ENCODE results near the gene CKMT2.

Gene CKMT2

DNA sequence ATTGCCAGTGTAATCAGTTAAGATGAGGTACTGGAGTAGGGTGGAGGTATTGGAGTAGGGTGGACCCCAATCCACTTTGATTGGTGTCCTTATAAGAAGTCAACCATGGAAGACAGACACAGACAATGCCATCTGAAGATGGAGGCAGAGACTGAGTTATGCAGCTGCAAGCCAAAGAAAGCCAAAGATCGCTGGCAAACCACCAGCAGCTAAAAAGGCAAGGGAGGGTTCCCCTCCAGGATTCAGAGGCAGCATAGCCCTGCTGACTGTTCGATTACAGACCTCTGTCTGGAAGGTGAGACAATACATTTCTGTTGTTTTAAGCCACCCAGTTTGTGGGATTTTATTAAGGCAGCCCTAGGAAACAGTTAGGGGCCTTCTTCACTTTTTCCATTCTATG is 30.5 kb upstream of the CKMT2 start:
- Histone ChIP-seq H3K36me3 (ENCODE audit: insufficient read depth, low read length) (no peaks in the 10 kb centered on the region), H3K9ac (ENCODE audit: low read depth, low read length) (no peak overlapping the region), H3K9me3 (ENCODE audit: insufficient read depth, low read depth, low read length) (no peaks in the 10 kb centered on the region), H3K4me1 (ENCODE audit: insufficient read depth, low read length) (no peaks in the 10 kb centered on the region), H3K27me3 (ENCODE audit: insufficient read depth, low read length) (no peaks in the 10 kb centered on the region), H3K4me3 (ENCODE audit: low read length) (no peak overlapping the region), H3K27ac (ENCODE audit: low read depth, low read length) (no peak overlapping the region)
- 85% methylated on average over 2 of the region's 2 CpGs for WGBS

DNA sequence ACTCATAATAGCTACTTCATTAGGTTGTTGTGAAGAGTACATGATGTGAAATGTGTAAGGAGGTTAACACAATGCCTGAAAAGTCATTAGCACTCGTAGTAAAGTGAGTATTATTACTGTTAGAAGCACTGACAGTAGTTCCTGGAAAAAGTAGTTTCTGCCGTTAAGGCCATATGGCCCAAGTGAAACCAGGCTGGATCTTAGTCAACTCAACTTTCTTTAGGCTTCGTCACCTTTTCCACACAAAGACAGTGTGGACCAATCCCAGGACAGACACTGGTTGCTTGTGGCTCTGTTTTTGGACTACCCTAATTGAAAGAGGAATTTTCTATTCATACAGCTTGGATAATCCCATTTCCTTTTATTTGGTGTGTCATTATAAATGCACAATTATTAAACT is 29.4 kb upstream of the CKMT2 start:
- no peaks in the 10 kb centered on the region for H3K27me3 ChIP-seq (ENCODE audit: insufficient read depth, low read length)
- no peaks in the 10 kb centered on the region for H3K36me3 ChIP-seq (ENCODE audit: insufficient read depth, low read length)
- no peak overlapping the region for H3K4me3 ChIP-seq (ENCODE audit: low read length)
- no peak overlapping the region for H3K27ac ChIP-seq (ENCODE audit: low read depth, low read length)
- no peaks in the 10 kb centered on the region for H3K4me1 ChIP-seq (ENCODE audit: insufficient read depth, low read length)
- 92% methylated on average over 3 of the region's 3 CpGs for WGBS
- H3K9ac ChIP-seq (ENCODE audit: low read depth, low read length): no peak overlapping the region
- H3K9me3 ChIP-seq (ENCODE audit: insufficient read depth, low read depth, low read length): no peaks in the 10 kb centered on the region

DNA sequence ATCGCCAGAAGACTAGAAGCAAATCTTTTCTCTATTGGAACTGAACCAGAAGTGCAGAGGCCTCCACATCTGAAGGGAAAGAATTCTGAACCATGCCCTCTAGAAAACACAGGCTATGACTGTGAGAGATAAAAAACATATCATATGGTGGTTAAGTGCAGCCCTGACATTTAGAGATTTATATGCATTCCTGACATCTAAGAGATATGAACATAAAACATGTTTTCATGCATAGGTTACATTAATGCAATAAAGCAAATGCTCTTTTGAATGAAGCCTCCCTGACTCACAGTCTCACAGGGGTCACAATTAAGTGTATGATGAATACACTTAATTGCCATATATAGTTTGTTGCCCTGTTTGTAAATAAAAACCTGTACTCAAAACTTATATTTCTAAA is 28.9 kb upstream of the CKMT2 start:
- no peaks in the 10 kb centered on the region for H3K36me3 ChIP-seq (ENCODE audit: insufficient read depth, low read length)
- no peak overlapping the region for H3K27ac ChIP-seq (ENCODE audit: low read depth, low read length)
- no peaks in the 10 kb centered on the region for H3K9me3 ChIP-seq (ENCODE audit: insufficient read depth, low read depth, low read length)
- H3K4me3 ChIP-seq (ENCODE audit: low read length): no peak overlapping the region
- H3K9ac ChIP-seq (ENCODE audit: low read depth, low read length): no peak overlapping the region
- 83% methylated on average over 1 of the region's 1 CpG for WGBS
- H3K4me1 ChIP-seq (ENCODE audit: insufficient read depth, low read length): no peaks in the 10 kb centered on the region
- H3K27me3 ChIP-seq (ENCODE audit: insufficient read depth, low read length): no peaks in the 10 kb centered on the region

DNA sequence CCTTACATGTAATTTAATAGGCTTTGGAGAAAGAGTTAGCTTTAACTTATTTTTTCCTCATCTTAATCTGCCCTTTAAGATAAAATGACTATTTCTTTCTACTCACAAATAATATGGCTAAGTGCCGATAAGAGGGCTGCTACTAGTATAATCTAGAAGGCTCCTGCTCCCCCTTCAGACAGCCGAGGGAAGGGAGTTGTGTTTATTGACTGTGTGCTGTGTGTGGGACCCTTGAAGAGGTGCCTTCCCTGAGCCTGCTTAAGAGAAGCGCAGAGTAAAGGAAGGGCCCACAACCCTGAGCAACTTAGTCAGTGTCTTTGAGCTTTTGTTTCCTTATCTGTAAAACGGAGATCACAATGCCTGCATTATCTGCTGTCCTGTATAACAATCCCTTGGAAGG is 28.1 kb upstream of the CKMT2 start:
- 86% methylated on average over 3 of the region's 4 CpGs for WGBS
- H3K9ac ChIP-seq (ENCODE audit: low read depth, low read length): no peak overlapping the region
- no peaks in the 10 kb centered on the region for H3K9me3 ChIP-seq (ENCODE audit: insufficient read depth, low read depth, low read length)
- H3K27ac ChIP-seq (ENCODE audit: low read depth, low read length): no peak overlapping the region
- no peak overlapping the region for H3K4me3 ChIP-seq (ENCODE audit: low read length)
- no peaks in the 10 kb centered on the region for H3K4me1 ChIP-seq (ENCODE audit: insufficient read depth, low read length)
- no peaks in the 10 kb centered on the region for H3K36me3 ChIP-seq (ENCODE audit: insufficient read depth, low read length)
- H3K27me3 ChIP-seq (ENCODE audit: insufficient read depth, low read length): no peaks in the 10 kb centered on the region

DNA sequence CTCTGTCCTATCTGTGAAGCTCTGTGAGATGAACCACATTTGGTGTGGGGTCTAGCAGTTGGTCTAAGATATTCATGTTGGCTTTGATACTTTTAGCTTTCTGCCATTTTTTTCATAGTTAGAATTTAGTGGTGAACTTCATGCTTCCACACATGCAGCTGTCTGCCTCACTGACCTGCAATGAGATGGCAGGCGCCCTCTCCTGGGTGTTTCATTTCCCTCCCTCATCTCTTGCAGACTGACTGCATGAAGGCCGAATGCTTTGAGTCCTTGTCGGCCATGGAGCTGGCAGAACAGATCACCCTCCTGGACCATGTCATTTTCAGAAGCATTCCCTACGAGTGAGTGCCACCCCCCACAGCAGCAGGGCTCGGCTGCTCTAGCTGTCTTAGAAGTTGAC is 26.1 kb upstream of the CKMT2 start:
- H3K9me3 ChIP-seq (ENCODE audit: insufficient read depth, low read depth, low read length): no peaks in the 10 kb centered on the region
- no peaks in the 10 kb centered on the region for H3K27me3 ChIP-seq (ENCODE audit: insufficient read depth, low read length)
- H3K9ac ChIP-seq (ENCODE audit: low read depth, low read length): no peak overlapping the region
- no peak overlapping the region for H3K4me3 ChIP-seq (ENCODE audit: low read length)
- WGBS: 71% methylated on average over 5 of the region's 5 CpGs
- no peaks in the 10 kb centered on the region for H3K36me3 ChIP-seq (ENCODE audit: insufficient read depth, low read length)
- H3K27ac ChIP-seq (ENCODE audit: low read depth, low read length): no peak overlapping the region
- no peaks in the 10 kb centered on the region for H3K4me1 ChIP-seq (ENCODE audit: insufficient read depth, low read length)

DNA sequence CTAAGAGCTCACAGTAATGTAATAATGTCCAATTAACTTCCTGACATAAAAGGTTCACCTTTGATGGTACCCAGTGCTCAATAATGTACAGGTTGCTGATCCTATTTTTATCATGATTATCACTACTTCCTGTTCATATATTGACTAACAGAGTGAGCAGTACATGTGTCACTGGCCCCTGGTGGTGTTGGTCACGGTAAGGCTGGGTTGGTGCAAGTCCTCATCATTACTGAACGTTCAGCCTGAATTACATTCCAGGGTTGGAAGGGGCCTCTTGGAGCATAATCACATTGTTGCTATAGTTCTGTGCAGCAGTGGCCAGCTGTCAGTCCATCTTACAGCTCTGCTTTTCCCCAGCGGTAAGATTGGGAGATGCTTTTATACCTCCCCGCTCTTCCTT is 24.2 kb upstream of the CKMT2 start:
- no peaks in the 10 kb centered on the region for H3K9me3 ChIP-seq (ENCODE audit: insufficient read depth, low read depth, low read length)
- H3K27ac ChIP-seq (ENCODE audit: low read depth, low read length): no peak overlapping the region
- H3K9ac ChIP-seq (ENCODE audit: low read depth, low read length): no peak overlapping the region
- H3K27me3 ChIP-seq (ENCODE audit: insufficient read depth, low read length): no peaks in the 10 kb centered on the region
- H3K4me1 ChIP-seq (ENCODE audit: insufficient read depth, low read length): no peaks in the 10 kb centered on the region; the same call in 1 of the 2 replicates
- H3K36me3 ChIP-seq (ENCODE audit: insufficient read depth, low read length): no peaks in the 10 kb centered on the region
- 93% methylated on average over 4 of the region's 4 CpGs for WGBS
- H3K4me3 ChIP-seq (ENCODE audit: low read length): no peak overlapping the region

DNA sequence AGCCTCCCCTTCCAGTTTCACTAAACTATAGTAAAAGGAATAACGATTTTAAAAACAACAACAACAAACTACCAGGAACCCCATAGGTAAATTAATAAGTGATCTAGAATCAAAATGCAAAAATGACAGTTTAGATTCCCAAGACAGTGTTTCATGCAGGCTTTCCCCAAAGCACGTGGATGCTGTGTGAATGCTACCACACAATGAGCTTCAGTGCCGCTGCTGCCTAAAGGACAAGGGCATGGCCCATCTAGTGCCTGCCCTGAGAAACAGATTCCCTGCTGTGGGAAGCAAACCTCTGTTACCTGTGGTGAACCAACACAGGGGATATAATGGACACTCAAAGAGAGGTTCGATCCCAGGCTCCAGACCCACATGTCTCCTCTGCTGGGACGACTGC is 23.7 kb upstream of the CKMT2 start:
- no peaks in the 10 kb centered on the region for H3K9me3 ChIP-seq (ENCODE audit: insufficient read depth, low read depth, low read length)
- no peak overlapping the region for H3K9ac ChIP-seq (ENCODE audit: low read depth, low read length)
- H3K36me3 ChIP-seq (ENCODE audit: insufficient read depth, low read length): no peaks in the 10 kb centered on the region
- WGBS: 91% methylated on average over 4 of the region's 5 CpGs
- no peak overlapping the region for H3K27ac ChIP-seq (ENCODE audit: low read depth, low read length)
- H3K4me1 ChIP-seq (ENCODE audit: insufficient read depth, low read length): no peaks in the 10 kb centered on the region; the same call in 1 of the 2 replicates
- H3K27me3 ChIP-seq (ENCODE audit: insufficient read depth, low read length): no peaks in the 10 kb centered on the region
- H3K4me3 ChIP-seq (ENCODE audit: low read length): no peak overlapping the region

DNA sequence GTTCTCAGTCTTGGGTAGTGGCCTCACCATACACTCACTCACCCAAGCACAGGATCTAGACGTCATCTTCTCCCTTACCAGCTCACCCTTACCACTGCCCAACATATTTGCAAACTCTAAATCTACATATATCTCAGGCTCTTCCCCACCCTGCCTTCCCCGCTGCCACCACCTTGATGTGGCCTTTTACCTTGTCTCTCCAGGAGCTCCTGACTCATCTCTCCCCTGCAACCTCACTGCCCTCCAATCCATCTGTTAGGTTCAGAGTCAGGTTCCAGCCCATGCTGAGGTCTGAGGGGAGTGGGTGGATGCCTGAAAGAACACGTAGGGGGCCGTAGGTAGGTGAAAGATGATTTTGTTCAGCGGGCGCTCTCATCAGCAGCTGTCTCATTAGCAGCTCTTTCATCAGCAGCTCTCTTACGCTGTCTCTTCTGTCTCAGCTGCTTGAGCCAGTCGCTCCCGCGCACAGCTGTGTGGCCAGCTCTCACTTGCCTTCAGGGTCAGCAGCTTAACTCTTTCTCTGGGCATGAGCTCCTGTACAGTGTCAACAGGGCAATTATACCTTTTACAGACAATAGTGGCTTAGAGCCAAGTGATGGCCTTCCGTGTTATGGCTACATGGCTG is 23.1 kb upstream of the CKMT2 start:
- Histone ChIP-seq H3K27me3 (ENCODE audit: insufficient read depth, low read length) (no peaks in the 10 kb centered on the region), H3K9me3 (ENCODE audit: insufficient read depth, low read depth, low read length) (no peaks in the 10 kb centered on the region), H3K4me3 (ENCODE audit: low read length) (no peak overlapping the region), H3K9ac (ENCODE audit: low read depth, low read length) (no peak overlapping the region), H3K27ac (ENCODE audit: low read depth, low read length) (no peak overlapping the region), H3K4me1 (ENCODE audit: insufficient read depth, low read length) (no peaks in the 10 kb centered on the region; the same call in 1 of the 2 replicates), H3K36me3 (ENCODE audit: insufficient read depth, low read length) (no peaks in the 10 kb centered on the region)
- 91% methylated on average over 11 of the region's 11 CpGs for WGBS

DNA sequence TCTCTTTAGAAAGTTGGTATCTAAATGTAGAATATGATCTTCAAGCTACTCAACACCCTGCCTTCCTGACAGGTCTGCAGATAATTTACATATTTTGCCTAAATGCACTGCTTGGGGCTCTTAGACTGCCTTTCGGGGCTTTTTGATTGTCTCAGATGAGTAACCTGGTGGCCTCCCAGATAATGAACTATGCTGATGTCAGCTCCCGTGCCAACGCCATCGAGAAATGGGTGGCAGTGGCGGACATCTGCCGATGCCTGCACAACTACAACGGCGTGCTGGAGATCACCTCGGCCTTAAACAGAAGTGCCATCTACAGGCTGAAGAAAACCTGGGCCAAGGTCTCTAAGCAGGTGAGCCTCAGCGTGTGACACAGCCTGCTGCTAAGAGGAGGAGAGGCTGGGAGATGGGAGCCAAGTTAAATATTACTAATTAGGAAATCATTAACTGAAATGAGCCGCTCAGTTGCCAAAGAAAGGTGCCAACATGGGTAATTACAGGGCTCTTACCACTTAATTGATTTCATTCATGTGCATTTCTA is 20.8 kb upstream of the CKMT2 start:
- Histone ChIP-seq H3K9ac (ENCODE audit: low read depth, low read length) (no peak overlapping the region), H3K9me3 (ENCODE audit: insufficient read depth, low read depth, low read length) (no peaks in the 10 kb centered on the region), H3K36me3 (ENCODE audit: insufficient read depth, low read length) (no peaks in the 10 kb centered on the region), H3K27ac (ENCODE audit: low read depth, low read length) (no peak overlapping the region), H3K4me3 (ENCODE audit: low read length) (no peak overlapping the region), H3K27me3 (ENCODE audit: insufficient read depth, low read length) (no peaks in the 10 kb centered on the region), H3K4me1 (ENCODE audit: insufficient read depth, low read length) (no peaks in the 10 kb centered on the region; the same call in 1 of the 2 replicates)
- 92% methylated on average over 11 of the region's 11 CpGs for WGBS

DNA sequence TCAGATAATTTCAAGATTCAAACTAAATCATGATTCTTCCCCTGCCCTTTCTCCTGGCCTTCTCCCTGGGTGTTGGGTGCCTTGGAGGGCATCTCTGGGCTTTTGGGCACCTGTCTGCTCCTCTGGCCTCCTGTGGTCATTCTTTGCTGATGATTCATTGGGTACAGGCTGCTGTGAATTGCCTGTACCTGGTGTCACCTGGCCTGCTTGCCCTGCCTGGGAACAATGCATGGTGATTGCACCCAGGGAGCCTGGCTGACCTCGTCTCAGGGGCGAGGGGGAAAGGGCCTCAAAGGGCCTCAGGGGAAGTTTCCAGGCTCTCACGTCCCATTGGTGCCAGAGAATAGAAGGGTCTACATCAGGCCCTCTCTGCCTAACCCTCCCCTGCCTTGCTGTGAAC is 20.1 kb upstream of the CKMT2 start:
- Histone ChIP-seq H3K4me3 (ENCODE audit: low read length) (no peak overlapping the region), H3K9ac (ENCODE audit: low read depth, low read length) (no peak overlapping the region), H3K36me3 (ENCODE audit: insufficient read depth, low read length) (no peaks in the 10 kb centered on the region), H3K27me3 (ENCODE audit: insufficient read depth, low read length) (no peaks in the 10 kb centered on the region), H3K4me1 (ENCODE audit: insufficient read depth, low read length) (no peaks in the 10 kb centered on the region; the same call in 1 of the 2 replicates), H3K27ac (ENCODE audit: low read depth, low read length) (no peak overlapping the region; the same call in 1 of the 2 replicates), H3K9me3 (ENCODE audit: insufficient read depth, low read depth, low read length) (no peaks in the 10 kb centered on the region)
- 63% methylated on average over 3 of the region's 3 CpGs for WGBS

DNA sequence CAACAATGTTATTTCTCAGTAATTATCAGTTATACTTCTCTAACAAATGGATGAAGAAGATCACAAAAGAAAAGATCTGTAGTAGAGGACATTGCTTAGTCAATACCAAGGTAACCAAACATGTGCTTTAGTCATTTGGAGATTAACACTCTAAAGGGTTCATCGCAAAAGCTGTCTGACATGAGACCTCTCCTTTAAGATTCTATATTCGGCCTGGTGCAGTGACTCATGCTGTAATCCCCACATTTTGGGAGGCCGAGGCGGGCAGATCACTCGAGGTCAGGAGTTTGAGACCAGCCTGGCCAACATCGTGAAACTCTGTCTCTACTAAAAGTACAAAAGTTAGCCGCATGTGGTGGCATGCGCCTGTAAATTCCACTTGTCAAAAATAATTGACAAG is 18.3 kb upstream of the CKMT2 start:
- H3K4me3 ChIP-seq (ENCODE audit: low read length): no peak overlapping the region

DNA sequence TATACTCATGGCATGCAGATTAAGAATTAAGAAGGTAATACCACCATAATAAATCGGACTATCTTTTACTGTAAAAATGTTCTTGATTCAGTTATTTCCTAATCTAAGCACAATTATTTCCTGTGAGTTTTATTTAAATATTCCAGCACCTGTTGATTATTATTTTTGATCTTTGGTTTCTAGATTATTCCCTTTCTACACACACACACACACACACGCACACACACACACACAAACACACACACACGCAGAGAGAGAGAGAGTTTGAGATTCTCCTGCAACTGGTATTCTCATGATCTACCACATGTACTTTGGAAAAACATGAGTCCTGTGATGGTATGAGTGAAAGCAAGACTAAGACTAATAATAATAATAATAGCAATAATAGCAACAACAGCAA is 17.0 kb upstream of the CKMT2 start:
- no CpG with 5 or more reads among the region's 3 CpGs for WGBS
- H3K27ac ChIP-seq (ENCODE audit: low read depth, low read length): no peak overlapping the region

More for the DNA sequence above, 18.3 kb upstream of the CKMT2 start:
- no peaks in the 10 kb centered on the region for H3K27me3 ChIP-seq (ENCODE audit: insufficient read depth, low read length)
- H3K9ac ChIP-seq (ENCODE audit: low read depth, low read length): no peak overlapping the region
- H3K36me3 ChIP-seq (ENCODE audit: insufficient read depth, low read length): no peaks in the 10 kb centered on the region
- 93% methylated on average over 8 of the region's 8 CpGs for WGBS
- no peaks in the 10 kb centered on the region for H3K9me3 ChIP-seq (ENCODE audit: insufficient read depth, low read depth, low read length)
- H3K27ac ChIP-seq (ENCODE audit: low read depth, low read length): no peak overlapping the region
- no peaks in the 10 kb centered on the region; the same call in 1 of the 2 replicates for H3K4me1 ChIP-seq (ENCODE audit: insufficient read depth, low read length)

More for the DNA sequence above, 17.0 kb upstream of the CKMT2 start:
- Histone ChIP-seq H3K4me1 (ENCODE audit: insufficient read depth, low read length) (no peaks in the 10 kb centered on the region; the same call in 1 of the 2 replicates), H3K9me3 (ENCODE audit: insufficient read depth, low read depth, low read length) (no peaks in the 10 kb centered on the region), H3K27me3 (ENCODE audit: insufficient read depth, low read length) (no peaks in the 10 kb centered on the region), H3K36me3 (ENCODE audit: insufficient read depth, low read length) (no peaks in the 10 kb centered on the region), H3K4me3 (ENCODE audit: low read length) (no peak overlapping the region), H3K9ac (ENCODE audit: low read depth, low read length) (no peak overlapping the region)

All from HUES64 (cell line).